A549 (cell line): ENCODE results near the gene SHROOM1. TPM values are rescaled to one million over a fixed set of nuclear protein-coding genes. Genes with fewer than 3 reads are reported as not detected.

Experiments
- ATAC-seq, 2 experiments: fragments of 200-7000 bp in 1 of 2; fragments of >200 bp in 1 of 2; cut with Nextera tagmentation in 1 of 2; cut with Tn5 transposase in 1 of 2; 3 replicates each; pipeline versions ENCODE4 v1.8.0 to v1.9.1; 2018 to 2020; ENCODE audit warnings: mild to moderate bottlenecking in 1 of 2, moderate library complexity in 1 of 2
- CTCF ChIA-PET: fragments of 300-600 bp; sonication (Branson Sonifier 250); formaldehyde crosslinking; extraction: SDS; loops from one replicate; lab custom pipeline; 2021; ENCODE audit warnings: antibody characterized with exemption, inconsistent platforms; lab: Yijun Ruan, JAX
- POLR2A ChIA-PET: fragments of 350-600 bp; formaldehyde crosslinking; extraction: SDS; loops from one replicate; lab custom pipeline; 2021; ENCODE audit warnings: antibody characterized with exemption, inconsistent platforms; lab: Yijun Ruan, JAX
- DNase-seq, 2 experiments: peaks; one replicate each; pipeline versions ENCODE4 v3.0.0 to v3.0.0-alpha.2; 2011 to 2016; ENCODE audit warnings: low read depth in 1 of 2, low spot score in 1 of 2
- FAIRE-seq: peaks from 2 replicates; lab custom pipeline; 2011; peaks lifted over from hg19 to GRCh38; lab: Jason Lieb, UNC
- H3K27ac ChIP-seq, 2 experiments: fragments of >200 bp; sonication (Bioruptor Twin); formaldehyde crosslinking; 3 replicates each; pipeline ENCODE4 v1.5.1; 2016 to 2017
- H3K4me1 ChIP-seq: fragments of >200 bp; sonication (Bioruptor Twin); formaldehyde crosslinking; 3 replicates; pipeline ENCODE4 v1.6.1; 2016
- H3K4me2 ChIP-seq: fragments of >200 bp; sonication (Bioruptor Twin); formaldehyde crosslinking; 3 replicates; pipeline ENCODE4 v1.6.1; 2016
- H3K4me3 ChIP-seq: fragments of >200 bp; sonication (Bioruptor Twin); formaldehyde crosslinking; 3 replicates; pipeline ENCODE4 v1.5.1; 2016
- H3K9me3 ChIP-seq: fragments of >200 bp; sonication (Bioruptor Twin); formaldehyde crosslinking; 3 replicates; pipeline ENCODE4 v1.6.1; 2016
- CBX2 ChIP-seq: fragments of 200-600 bp; sonication (generic); IDR thresholded peaks from 2 replicates; pipeline ENCODE4 v1.6.1; 2016; ENCODE audit warnings: low read depth, mild to moderate bottlenecking, borderline replicate concordance
- CBX8 ChIP-seq: fragments of 200-600 bp; sonication (generic); IDR thresholded peaks from 2 replicates; pipeline ENCODE4 v1.6.1; 2016
- CEBPB ChIP-seq, 2 experiments: fragments of >200 bp in 1 of 2; sonication (Bioruptor Twin) in 1 of 2; formaldehyde crosslinking in 1 of 2; IDR thresholded peaks; 2 replicates each; pipeline ENCODE4 v1.6.1; 2012 to 2016
- CHD2 ChIP-seq: fragments of 150-350 bp; IDR thresholded peaks from 2 replicates; pipeline ENCODE4 v1.6.1; 2014; ENCODE audit warnings: low read length; ENCODE audit not compliant: partially characterized antibody
- EHF ChIP-seq: fragments of 250-450 bp; sonication (Bioruptor Pico); IDR thresholded peaks from 2 replicates; pipeline ENCODE4 v1.5.0; 2020; ENCODE audit warnings: mild to moderate bottlenecking
- ESRRA ChIP-seq: fragments of 150-350 bp; IDR thresholded peaks from 2 replicates; pipeline ENCODE4 v1.6.1; 2014; ENCODE audit warnings: mild to moderate bottlenecking, low read length, borderline replicate concordance
- FOXS1 ChIP-seq: fragments of 250-450 bp; sonication (Bioruptor Pico); IDR thresholded peaks from 2 replicates; pipeline ENCODE4 v1.5.0; 2020; ENCODE audit warnings: mild to moderate bottlenecking, moderate library complexity
- GATA3 ChIP-seq: IDR thresholded peaks from 2 replicates; pipeline ENCODE4 v1.6.1; 2012; ENCODE audit warnings: borderline replicate concordance
- HDAC2 ChIP-seq: fragments of 200-600 bp; sonication (generic); IDR thresholded peaks from 2 replicates; pipeline ENCODE4 v1.6.1; 2016
- HOXA7 ChIP-seq: fragments of 250-450 bp; sonication (Bioruptor Pico); IDR thresholded peaks from 2 replicates; pipeline ENCODE4 v1.5.0; 2020; ENCODE audit warnings: mild to moderate bottlenecking, moderate library complexity
- HOXB13 ChIP-seq: fragments of 250-450 bp; sonication (Bioruptor Pico); IDR thresholded peaks from 2 replicates; pipeline ENCODE4 v1.5.0; 2020; ENCODE audit warnings: low read depth, mild to moderate bottlenecking, moderate library complexity
- HOXB5 ChIP-seq: fragments of 250-450 bp; sonication (Bioruptor Pico); IDR thresholded peaks from 2 replicates; pipeline ENCODE4 v1.5.0; 2020; ENCODE audit warnings: mild to moderate bottlenecking, moderate library complexity
- JUN ChIP-seq, 2 experiments: fragments of >200 bp; sonication (Bioruptor Twin); formaldehyde crosslinking; IDR thresholded peaks; 2 replicates in 1 of 2; 3 replicates in 1 of 2; pipeline ENCODE4 v1.6.1; 2016 to 2017
- JUNB ChIP-seq: fragments of >200 bp; sonication (Bioruptor Twin); formaldehyde crosslinking; IDR thresholded peaks from 2 replicates; pipeline ENCODE4 v1.6.1; 2016
- POLR2AphosphoS2 ChIP-seq: conservative IDR thresholded peaks from 2 replicates; pipeline ENCODE4 v1.6.1; 2012; ENCODE audit warnings: low read length, improper control_type of control experiment, inconsistent platforms
- SREBF2 ChIP-seq: fragments of 450-650 bp; IDR thresholded peaks from 2 replicates; pipeline ENCODE4 v1.6.1; 2014; ENCODE audit warnings: mild to moderate bottlenecking, moderate library complexity
- WGBS: methylation state at CpG from one replicate; pipeline ENCODE4 v1.1.6; 2017; ENCODE audit errors: missing lambda C conversion rate; 5-methylcytosine and 5-hydroxymethylcytosine counted together
- polyA plus RNA-seq, 4 experiments: library from polyadenylated mRNA; depleted of rRNA in 3 of 4; stranded (reverse); fragments of >200 nt; fragmentation: RNase III in 1 of 4; extraction: RNeasy Plus Mini Kit Qiagen cat#74134 plus additional on column Dnase treatment in 1 of 4; gene quantifications; 2 replicates in 3 of 4; 3 replicates in 1 of 4; pipeline ENCODE4 v1.2.3, GENCODE V29; 2011 to 2017
- TF ChIP-seq, protein P1 (sequence below): fragments of >200 bp; sonication (Bioruptor Twin); formaldehyde crosslinking; IDR thresholded peaks from 3 replicates; pipeline ENCODE4 v1.5.1; 2016
- TF ChIP-seq, protein P2 (sequence below): fragments of 150-350 bp; IDR thresholded peaks from 2 replicates; pipeline ENCODE4 v1.6.1; 2014; ENCODE audit warnings: low read depth, mild to moderate bottlenecking, low read length
- TF ChIP-seq, protein P3 (sequence below): IDR thresholded peaks from 2 replicates; pipeline ENCODE4 v1.6.1; 2012

The SHROOM1 gene
- polyA plus RNA-seq, 2 of the 4 experiments (the other 2 are of a cell fraction), result 4.5 to 5.4 TPM

DNA sequence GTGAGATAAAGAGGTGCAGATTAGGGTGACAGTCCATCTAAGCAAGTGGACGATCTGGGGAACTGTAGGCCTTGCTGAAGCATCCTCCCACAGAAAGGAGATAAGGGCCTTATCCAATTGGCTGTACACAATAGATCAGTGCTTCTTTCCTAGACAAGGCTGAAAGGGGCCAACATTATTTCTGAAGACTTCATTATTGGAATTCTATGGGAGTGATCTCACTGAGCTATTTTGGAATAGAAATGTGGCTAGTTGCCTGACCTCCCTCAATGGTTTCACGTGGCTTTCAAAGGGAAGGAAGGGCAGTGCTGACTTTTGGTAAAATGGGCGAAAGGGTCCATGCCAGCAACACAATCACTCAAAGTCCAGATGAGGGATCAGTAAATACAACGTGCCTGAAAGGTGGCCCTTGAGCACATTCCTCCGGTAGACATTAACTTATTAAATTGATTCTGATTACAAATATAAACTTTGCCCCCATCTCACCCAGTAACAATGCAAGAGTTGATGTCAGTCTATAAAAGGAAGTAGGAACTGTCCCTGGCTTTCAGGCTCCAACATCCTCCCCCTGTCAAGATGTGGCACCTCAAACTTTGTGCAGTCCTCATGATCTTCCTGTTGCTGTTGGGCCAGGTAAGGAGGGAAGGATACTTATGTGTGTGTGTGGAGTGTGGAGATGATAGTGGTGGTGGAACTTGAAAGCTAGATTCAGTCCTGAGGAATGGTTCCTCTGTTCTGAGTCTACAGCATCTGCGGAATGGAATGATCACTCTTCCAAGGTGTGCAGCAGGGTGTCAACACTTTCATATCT is 42.9 kb upstream of the SHROOM1 start, which contains the start of gene LEAP2:
Gene LEAP2 (plus strand): TSS at position 550 of the 811 bp plus-strand sequence. CDS start 27 bp downstream, at position 577.
- H3K4me2 ChIP-seq, result no peak within 1 kb of the TSS
- no peak for FAIRE-seq
- 60% methylated on average over 6 of the region's 6 CpGs for WGBS
- peak in 1 of 2 experiments; percentile 15 for DNase-seq
- TF ChIP-seq HOXB13 (CRISPR knock-in tag) (no peak), EHF (CRISPR knock-in tag) (no peak)
- peaks cover 7% of the 10 kb centered on the region; the same call in 2 of the 3 replicates for H3K4me1 ChIP-seq
- CTCF ChIA-PET, result interaction anchor here (0.7 to 5.7 kb wide), 4 partner anchors 9 to 203 kb away, joined by 3 to 24 read pairs (median 13); partner anchors contain the start of gene SHROOM1
- POLR2A ChIA-PET, result no interaction called here
- H3K27ac ChIP-seq, result no peak within 1 kb of the TSS
- peak in 1 of 2 experiments; percentile 11; a peak in 2 of 6 replicates for ATAC-seq
- H3K9me3 ChIP-seq, result no peaks in the 10 kb centered on the region
- H3K4me3 ChIP-seq, result no peak within 1 kb of the TSS

DNA sequence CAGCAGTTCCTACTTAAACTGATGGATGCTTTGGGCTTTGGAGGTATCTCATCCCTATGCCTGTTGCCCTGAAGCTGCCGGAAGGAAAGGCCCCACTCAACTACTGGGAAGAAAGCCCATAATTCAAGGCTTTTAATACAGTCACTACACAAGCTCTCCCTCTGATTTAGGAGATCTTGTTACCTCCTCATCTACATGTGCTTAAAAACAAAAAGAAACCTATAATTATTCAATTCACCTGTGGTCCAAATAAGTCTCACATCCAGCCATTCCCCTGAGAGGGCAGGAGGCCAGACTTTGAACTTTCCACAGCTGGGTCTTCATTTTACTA is 42.3 kb upstream of the SHROOM1 start:
- FAIRE-seq, result no peak
- DNase-seq, result no peak
- Histone ChIP-seq H3K4me2 (no peak overlapping the region), H3K4me3 (no peak overlapping the region), H3K4me1 (peaks cover 9% of the 10 kb centered on the region; the same call in 2 of the 3 replicates), H3K27ac (no peak overlapping the region), H3K9me3 (no peaks in the 10 kb centered on the region)
- ChIA-PET POLR2A (no interaction called here), CTCF (interaction anchor here (1.4 to 5.7 kb wide), 3 partner anchors 10 to 61 kb away, joined by 3 to 24 read pairs (median 23); partner anchors contain the start of gene SHROOM1)
- TF ChIP-seq CBX2 (no peak), POLR2AphosphoS2 (no peak), JUNB (no peak), JUN (IDR thresholded peaks at IDR 0.05) (no peak), HDAC2 (no peak), FOXS1 (CRISPR knock-in tag) (no peak), CHD2 (no peak), EHF (CRISPR knock-in tag) (no peak), SREBF2 (no peak), GATA3 (no peak), CEBPB (IDR thresholded peaks at IDR 0.05) (no peak), HOXA7 (CRISPR knock-in tag) (no peak), ESRRA (no peak), HOXB5 (CRISPR knock-in tag) (no peak), CBX8 (no peak)
- TF ChIP-seq, protein P1, sequence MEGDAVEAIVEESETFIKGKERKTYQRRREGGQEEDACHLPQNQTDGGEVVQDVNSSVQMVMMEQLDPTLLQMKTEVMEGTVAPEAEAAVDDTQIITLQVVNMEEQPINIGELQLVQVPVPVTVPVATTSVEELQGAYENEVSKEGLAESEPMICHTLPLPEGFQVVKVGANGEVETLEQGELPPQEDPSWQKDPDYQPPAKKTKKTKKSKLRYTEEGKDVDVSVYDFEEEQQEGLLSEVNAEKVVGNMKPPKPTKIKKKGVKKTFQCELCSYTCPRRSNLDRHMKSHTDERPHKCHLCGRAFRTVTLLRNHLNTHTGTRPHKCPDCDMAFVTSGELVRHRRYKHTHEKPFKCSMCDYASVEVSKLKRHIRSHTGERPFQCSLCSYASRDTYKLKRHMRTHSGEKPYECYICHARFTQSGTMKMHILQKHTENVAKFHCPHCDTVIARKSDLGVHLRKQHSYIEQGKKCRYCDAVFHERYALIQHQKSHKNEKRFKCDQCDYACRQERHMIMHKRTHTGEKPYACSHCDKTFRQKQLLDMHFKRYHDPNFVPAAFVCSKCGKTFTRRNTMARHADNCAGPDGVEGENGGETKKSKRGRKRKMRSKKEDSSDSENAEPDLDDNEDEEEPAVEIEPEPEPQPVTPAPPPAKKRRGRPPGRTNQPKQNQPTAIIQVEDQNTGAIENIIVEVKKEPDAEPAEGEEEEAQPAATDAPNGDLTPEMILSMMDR, result no peak
- TF ChIP-seq, protein P2, sequence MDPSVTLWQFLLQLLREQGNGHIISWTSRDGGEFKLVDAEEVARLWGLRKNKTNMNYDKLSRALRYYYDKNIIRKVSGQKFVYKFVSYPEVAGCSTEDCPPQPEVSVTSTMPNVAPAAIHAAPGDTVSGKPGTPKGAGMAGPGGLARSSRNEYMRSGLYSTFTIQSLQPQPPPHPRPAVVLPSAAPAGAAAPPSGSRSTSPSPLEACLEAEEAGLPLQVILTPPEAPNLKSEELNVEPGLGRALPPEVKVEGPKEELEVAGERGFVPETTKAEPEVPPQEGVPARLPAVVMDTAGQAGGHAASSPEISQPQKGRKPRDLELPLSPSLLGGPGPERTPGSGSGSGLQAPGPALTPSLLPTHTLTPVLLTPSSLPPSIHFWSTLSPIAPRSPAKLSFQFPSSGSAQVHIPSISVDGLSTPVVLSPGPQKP, result no peak
- TF ChIP-seq, protein P3, sequence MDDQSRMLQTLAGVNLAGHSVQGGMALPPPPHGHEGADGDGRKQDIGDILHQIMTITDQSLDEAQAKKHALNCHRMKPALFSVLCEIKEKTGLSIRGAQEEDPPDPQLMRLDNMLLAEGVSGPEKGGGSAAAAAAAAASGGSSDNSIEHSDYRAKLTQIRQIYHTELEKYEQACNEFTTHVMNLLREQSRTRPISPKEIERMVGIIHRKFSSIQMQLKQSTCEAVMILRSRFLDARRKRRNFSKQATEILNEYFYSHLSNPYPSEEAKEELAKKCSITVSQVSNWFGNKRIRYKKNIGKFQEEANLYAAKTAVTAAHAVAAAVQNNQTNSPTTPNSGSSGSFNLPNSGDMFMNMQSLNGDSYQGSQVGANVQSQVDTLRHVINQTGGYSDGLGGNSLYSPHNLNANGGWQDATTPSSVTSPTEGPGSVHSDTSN, result no peak
- no peak for ATAC-seq
- WGBS, result 100% methylated on average over 1 of the region's 1 CpG
